K562 (cell line): ENCODE results near the gene BLTP3A. TPM values are rescaled to one million over a fixed set of nuclear protein-coding genes. Genes with fewer than 3 reads are reported as not detected.

Experiments
- DPF2 ChIP-seq: fragments of 450-650 bp; IDR thresholded peaks from 2 replicates; pipeline ENCODE4 v1.6.1; 2016
- GMEB1 ChIP-seq: fragments of 250-450 bp; sonication (Bioruptor Pico); IDR thresholded peaks from 2 replicates; pipeline ENCODE4 v1.4.0; 2020; ENCODE audit warnings: mild to moderate bottlenecking
- SFPQ ChIP-seq: fragments of 200-400 bp; formaldehyde crosslinking; IDR thresholded peaks from 2 replicates; pipeline ENCODE4 v1.6.1; 2017; ENCODE audit warnings: mild to moderate bottlenecking, low read depth, low read length, moderate library complexity
- SMARCE1 ChIP-seq: fragments of 450-650 bp; IDR thresholded peaks from 2 replicates; pipeline ENCODE4 v1.7.1; 2016; ENCODE audit warnings: mild to moderate bottlenecking
- ZBTB40 ChIP-seq, 2 experiments: fragments of 450-650 bp in 1 of 2; sonication (generic) in 1 of 2; formaldehyde crosslinking in 1 of 2; IDR thresholded peaks; 2 replicates each; pipeline versions ENCODE4 v1.7.1 to v1.9.0; 2016 to 2022; ENCODE audit warnings: inconsistent platforms in 1 of 2, mild to moderate bottlenecking in 1 of 2, missing genetic modification reagents in 1 of 2
- polyA plus RNA-seq, 8 experiments: library from polyadenylated mRNA; depleted of rRNA in 4 of 8; stranded (reverse) in 5 of 8; unstranded in 3 of 8; fragments of >200 nt; fragmentation: Nextera tagmentation in 2 of 8; fragmentation: Illumina TruSeq in 1 of 8; extraction: Ambion mirVana in 2 of 8; extraction: Trizol in 1 of 8; gene quantifications; 2 replicates each; pipeline versions ENCODE4 v1.2.1 to v1.2.3, GENCODE V29; 2011 to 2014; ENCODE audit warnings: inconsistent platforms in 1 of 8, missing spikeins in 1 of 8
- total RNA-seq, 7 experiments: library from RNA; depleted of rRNA in 6 of 7; stranded (reverse); fragments of >200 nt in 6 of 7; fragmentation: Illumina TruSeq in 2 of 7; extraction: Trizol in 2 of 7; gene quantifications; 2 replicates each; pipeline versions ENCODE4 v1.2.1 to v1.2.3, GENCODE V29; 2011 to 2021; ENCODE audit warnings: low replicate concordance in 1 of 7
- TF ChIP-seq, protein P1 (sequence below): sonication (generic); IDR thresholded peaks from 2 replicates; pipeline ENCODE4 v1.6.1; 2016
- TF ChIP-seq, protein P2 (sequence below), 2 experiments: fragments of 450-650 bp; IDR thresholded peaks; 2 replicates each; pipeline ENCODE4 v1.6.1; 2018; ENCODE audit warnings: mild to moderate bottlenecking in 2 of 2, low read depth in 1 of 2; ENCODE audit not compliant: partially characterized antibody in 2 of 2

BLTP3A gene
- total and polyA plus RNA-seq, 9 of the 15 experiments (the other 6 are each of a cell fraction or from before 2014, with no cell fraction given), result 7.5 to 34.6 (median 15.5) TPM

DNA sequence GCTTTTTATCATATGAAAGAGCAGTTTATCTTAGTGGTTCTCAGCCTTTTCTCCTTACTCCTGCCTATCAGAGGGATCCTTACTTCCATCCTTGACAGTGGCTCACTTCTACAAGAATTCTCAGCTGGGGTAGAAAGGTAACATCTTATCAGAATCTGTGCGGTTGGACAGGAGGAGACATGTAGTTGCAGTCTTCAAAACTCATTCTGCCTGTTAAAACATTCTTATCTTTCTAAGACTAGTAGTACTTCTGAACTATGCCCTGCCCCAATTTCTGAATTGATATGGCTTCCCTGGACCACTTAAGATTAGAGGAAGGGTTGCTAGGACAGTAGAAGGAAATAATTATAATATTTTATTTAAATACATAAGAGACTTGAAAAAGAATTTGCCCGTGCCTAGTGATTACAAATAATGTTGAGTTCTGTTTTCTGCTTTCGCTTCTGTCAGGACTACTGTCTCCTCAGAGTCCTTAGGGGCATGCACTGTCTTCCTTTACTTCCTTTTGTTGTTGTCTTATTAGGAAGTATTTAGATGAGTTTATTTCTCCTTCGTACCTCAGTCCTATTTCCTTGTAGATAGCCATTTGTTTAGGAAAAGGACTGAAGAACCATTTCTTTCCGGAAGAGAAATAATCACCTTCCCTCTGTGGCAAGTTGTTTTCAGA is 24.9 kb downstream of the BLTP3A start (continued):
- TF ChIP-seq SFPQ (no peak), ZBTB40 (IDR thresholded peaks at IDR 0.05) (no peak), ZBTB40 (CRISPR knock-in tag; IDR thresholded peaks at IDR 0.05) (no peak), DPF2 (peak; percentile 74), SMARCE1 (peak; percentile 56; the same call in 1 of the 2 replicates), GMEB1 (CRISPR knock-in tag) (no peak)
- TF ChIP-seq, protein P1, sequence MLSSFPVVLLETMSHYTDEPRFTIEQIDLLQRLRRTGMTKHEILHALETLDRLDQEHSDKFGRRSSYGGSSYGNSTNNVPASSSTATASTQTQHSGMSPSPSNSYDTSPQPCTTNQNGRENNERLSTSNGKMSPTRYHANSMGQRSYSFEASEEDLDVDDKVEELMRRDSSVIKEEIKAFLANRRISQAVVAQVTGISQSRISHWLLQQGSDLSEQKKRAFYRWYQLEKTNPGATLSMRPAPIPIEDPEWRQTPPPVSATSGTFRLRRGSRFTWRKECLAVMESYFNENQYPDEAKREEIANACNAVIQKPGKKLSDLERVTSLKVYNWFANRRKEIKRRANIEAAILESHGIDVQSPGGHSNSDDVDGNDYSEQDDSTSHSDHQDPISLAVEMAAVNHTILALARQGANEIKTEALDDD, result peak; percentile 82
- TF ChIP-seq, protein P2, sequence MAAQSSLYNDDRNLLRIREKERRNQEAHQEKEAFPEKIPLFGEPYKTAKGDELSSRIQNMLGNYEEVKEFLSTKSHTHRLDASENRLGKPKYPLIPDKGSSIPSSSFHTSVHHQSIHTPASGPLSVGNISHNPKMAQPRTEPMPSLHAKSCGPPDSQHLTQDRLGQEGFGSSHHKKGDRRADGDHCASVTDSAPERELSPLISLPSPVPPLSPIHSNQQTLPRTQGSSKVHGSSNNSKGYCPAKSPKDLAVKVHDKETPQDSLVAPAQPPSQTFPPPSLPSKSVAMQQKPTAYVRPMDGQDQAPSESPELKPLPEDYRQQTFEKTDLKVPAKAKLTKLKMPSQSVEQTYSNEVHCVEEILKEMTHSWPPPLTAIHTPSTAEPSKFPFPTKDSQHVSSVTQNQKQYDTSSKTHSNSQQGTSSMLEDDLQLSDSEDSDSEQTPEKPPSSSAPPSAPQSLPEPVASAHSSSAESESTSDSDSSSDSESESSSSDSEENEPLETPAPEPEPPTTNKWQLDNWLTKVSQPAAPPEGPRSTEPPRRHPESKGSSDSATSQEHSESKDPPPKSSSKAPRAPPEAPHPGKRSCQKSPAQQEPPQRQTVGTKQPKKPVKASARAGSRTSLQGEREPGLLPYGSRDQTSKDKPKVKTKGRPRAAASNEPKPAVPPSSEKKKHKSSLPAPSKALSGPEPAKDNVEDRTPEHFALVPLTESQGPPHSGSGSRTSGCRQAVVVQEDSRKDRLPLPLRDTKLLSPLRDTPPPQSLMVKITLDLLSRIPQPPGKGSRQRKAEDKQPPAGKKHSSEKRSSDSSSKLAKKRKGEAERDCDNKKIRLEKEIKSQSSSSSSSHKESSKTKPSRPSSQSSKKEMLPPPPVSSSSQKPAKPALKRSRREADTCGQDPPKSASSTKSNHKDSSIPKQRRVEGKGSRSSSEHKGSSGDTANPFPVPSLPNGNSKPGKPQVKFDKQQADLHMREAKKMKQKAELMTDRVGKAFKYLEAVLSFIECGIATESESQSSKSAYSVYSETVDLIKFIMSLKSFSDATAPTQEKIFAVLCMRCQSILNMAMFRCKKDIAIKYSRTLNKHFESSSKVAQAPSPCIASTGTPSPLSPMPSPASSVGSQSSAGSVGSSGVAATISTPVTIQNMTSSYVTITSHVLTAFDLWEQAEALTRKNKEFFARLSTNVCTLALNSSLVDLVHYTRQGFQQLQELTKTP (IDR thresholded peaks at IDR 0.05; ENCODE audit: low read depth in 1 of 2, partially characterized antibody in 2 of 2), result peak in 1 of 2 experiments; percentile 9
